HepG2 (cell line): Measurements from ENCODE around the gene ZNF285. TPM values are rescaled to one million over a fixed set of nuclear protein-coding genes. Genes with fewer than 3 reads are reported as not detected.

Source experiments
- ATF7-NPFF ChIP-seq: sonication (generic); formaldehyde crosslinking; IDR thresholded peaks from 2 replicates; pipeline ENCODE4 v1.8.1; 2023; ENCODE audit warnings: mild to moderate bottlenecking, low read depth, missing genetic modification reagents, moderate library complexity
- FOXC1 ChIP-seq: sonication (generic); formaldehyde crosslinking; IDR thresholded peaks from 2 replicates; pipeline ENCODE4 v1.8.0; 2022; ENCODE audit warnings: mild to moderate bottlenecking, missing genetic modification reagents, borderline replicate concordance
- FOXO1 ChIP-seq: sonication (generic); formaldehyde crosslinking; IDR thresholded peaks from 2 replicates; pipeline ENCODE4 v1.4.0; 2020; ENCODE audit warnings: missing genetic modification reagents
- HOXA3 ChIP-seq: sonication (generic); formaldehyde crosslinking; IDR thresholded peaks from 2 replicates; pipeline ENCODE4 v1.5.0; 2020; ENCODE audit warnings: missing genetic modification reagents
- JUND ChIP-seq: sonication (generic); formaldehyde crosslinking; IDR thresholded peaks from 2 replicates; pipeline ENCODE4 v1.8.0; 2022; ENCODE audit warnings: mild to moderate bottlenecking, missing genetic modification reagents
- NFKB2 ChIP-seq: sonication (generic); formaldehyde crosslinking; IDR thresholded peaks from 2 replicates; pipeline ENCODE4 v1.4.0; 2020; ENCODE audit warnings: missing genetic modification reagents, borderline replicate concordance
- PCBP1 ChIP-seq: fragments of 200-400 bp; formaldehyde crosslinking; IDR thresholded peaks from 2 replicates; pipeline ENCODE4 v1.6.1; 2017; ENCODE audit warnings: mild to moderate bottlenecking, low read depth, low read length, borderline replicate concordance
- PCBP2 ChIP-seq: fragments of 200-400 bp; formaldehyde crosslinking; optimal IDR thresholded peaks from 2 replicates; pipeline ENCODE3; 2018; ENCODE audit warnings: low read length, low read depth; ENCODE audit not compliant: poor library complexity, severe bottlenecking
- POGK ChIP-seq: sonication (generic); formaldehyde crosslinking; conservative IDR thresholded peaks from 2 replicates; pipeline ENCODE4 v1.8.0; 2022; ENCODE audit warnings: mild to moderate bottlenecking, moderate library complexity, missing genetic modification reagents
- SOX6 ChIP-seq, 2 experiments: fragments of 450-650 bp in 1 of 2; sonication (generic) in 1 of 2; formaldehyde crosslinking in 1 of 2; IDR thresholded peaks; 2 replicates each; pipeline versions ENCODE4 v1.4.0 to v1.6.1; 2017 to 2020; ENCODE audit warnings: antibody characterized with exemption in 1 of 2, mild to moderate bottlenecking in 1 of 2, missing genetic modification reagents in 1 of 2
- SP5 ChIP-seq: IDR thresholded peaks from 2 replicates; pipeline ENCODE4 v1.6.1; 2016; ENCODE audit warnings: low read depth, borderline replicate concordance
- TOPORS ChIP-seq: sonication (generic); formaldehyde crosslinking; IDR thresholded peaks from 2 replicates; pipeline ENCODE4 v1.8.0; 2023; ENCODE audit warnings: mild to moderate bottlenecking, missing genetic modification reagents
- ZFP91 ChIP-seq: sonication (generic); formaldehyde crosslinking; IDR thresholded peaks from 2 replicates; pipeline ENCODE4 v1.9.0; 2022; ENCODE audit warnings: missing genetic modification reagents, mild to moderate bottlenecking, borderline replicate concordance
- ZNF430 ChIP-seq: sonication (generic); formaldehyde crosslinking; IDR thresholded peaks from 2 replicates; pipeline ENCODE4 v1.9.0; 2021; ENCODE audit warnings: mild to moderate bottlenecking, missing genetic modification reagents
- ZNF772 ChIP-seq: sonication (generic); formaldehyde crosslinking; IDR thresholded peaks from 2 replicates; pipeline ENCODE4 v1.5.0; 2020; ENCODE audit warnings: mild to moderate bottlenecking, missing genetic modification reagents
- polyA plus RNA-seq, 8 experiments: library from polyadenylated mRNA; depleted of rRNA in 3 of 8; stranded (reverse) in 7 of 8; unstranded in 1 of 8; fragments of >200 nt; fragmentation: Illumina TruSeq in 4 of 8; extraction: Trizol in 4 of 8; gene quantifications; 2 replicates each; pipeline versions ENCODE4 v1.2.1 to v1.2.3, GENCODE V29; 2011 to 2016; ENCODE audit warnings: low read depth in 4 of 8, missing spikeins in 1 of 8, mixed read lengths in 1 of 8; ENCODE audit not compliant: insufficient read depth in 1 of 8
- total RNA-seq, 5 experiments: library from RNA; depleted of rRNA; stranded (reverse); fragments of >200 nt; fragmentation: Illumina TruSeq; extraction: Trizol; gene quantifications; 2 replicates each; pipeline ENCODE4 v1.2.3, GENCODE V29; 2016; ENCODE audit warnings: low read depth in 1 of 5
- TF ChIP-seq, protein P1 (sequence below): sonication (generic); formaldehyde crosslinking; IDR thresholded peaks from 2 replicates; pipeline ENCODE4 v1.4.0; 2020; ENCODE audit warnings: missing genetic modification reagents
- TF ChIP-seq, protein P2 (sequence below): sonication (generic); formaldehyde crosslinking; IDR thresholded peaks from 2 replicates; pipeline ENCODE4 v1.4.0; 2020; ENCODE audit warnings: mild to moderate bottlenecking, missing genetic modification reagents
- TF ChIP-seq, protein P3 (sequence below): sonication (generic); formaldehyde crosslinking; IDR thresholded peaks from 2 replicates; pipeline ENCODE4 v1.5.1; 2020; ENCODE audit warnings: mild to moderate bottlenecking, missing genetic modification reagents, moderate library complexity

The ZNF285 gene
- total and polyA plus RNA-seq, 2 of the 13 experiments (the other 11 are each of a cell fraction or from before 2014, with no cell fraction given) = 0.82 to 1.7 TPM

DNA sequence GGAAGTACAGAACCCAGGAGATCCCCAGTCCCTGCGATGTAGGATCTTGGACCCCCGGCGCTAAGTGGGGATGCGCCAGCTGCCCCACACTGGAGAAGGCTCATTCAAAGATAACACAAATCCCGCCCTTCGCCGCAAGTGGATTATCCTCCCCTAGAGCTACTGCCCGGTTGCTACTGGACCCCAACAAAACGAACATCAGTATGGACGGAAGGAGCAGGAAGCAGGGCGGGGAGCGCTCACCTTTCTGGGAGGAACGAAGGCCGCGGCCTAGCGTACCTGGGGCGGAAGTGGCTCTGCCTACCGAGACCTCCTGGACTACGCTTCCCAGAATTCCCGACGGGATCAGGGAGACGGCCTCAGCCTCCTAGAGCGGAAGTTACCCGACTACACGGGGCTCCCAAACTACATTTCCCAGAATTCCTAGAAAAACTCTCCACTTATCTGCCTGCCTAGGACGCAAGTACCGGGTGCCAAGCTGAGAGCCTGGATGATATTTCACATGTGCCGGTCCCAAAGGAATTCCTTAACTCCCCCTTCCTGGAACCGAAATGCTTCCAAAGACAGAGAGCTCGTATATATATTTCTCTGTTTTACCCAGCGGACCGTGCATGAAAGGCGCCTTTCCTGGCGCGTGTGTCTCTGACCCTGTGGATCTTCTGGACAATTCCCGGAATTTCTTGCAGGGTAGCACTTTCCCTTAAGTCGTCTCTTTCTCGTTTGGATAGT, 44.9 kb downstream of the ZNF285 start, which contains the start of gene ZNF112 (continued):
- TF ChIP-seq SP5 (CRISPR knock-in tag) (no peak), POGK (CRISPR knock-in tag) (peak; percentile 64; the same call in 1 of the 2 replicates), ATF7-NPFF (CRISPR knock-in tag) (no peak), ZNF772 (CRISPR knock-in tag) (no peak), FOXO1 (CRISPR knock-in tag) (0 out of 2 replicates have a peak, but pooled peaks have one; percentile 42), TOPORS (CRISPR knock-in tag) (no peak), ZNF430 (CRISPR knock-in tag) (peak; percentile 59; the same call in 1 of the 2 replicates), ZFP91 (CRISPR knock-in tag) (peak; percentile 61), SOX6 (IDR thresholded peaks at IDR 0.05) (no peak), SOX6 (CRISPR knock-in tag; IDR thresholded peaks at IDR 0.05) (peak; percentile 39; the same call in 1 of the 2 replicates), PCBP1 (no peak), NFKB2 (CRISPR knock-in tag) (peak; percentile 83; the same call in 1 of the 2 replicates), HOXA3 (CRISPR knock-in tag) (peak; percentile 73; the same call in 1 of the 2 replicates), PCBP2 (no peak), FOXC1 (CRISPR knock-in tag) (peak; percentile 73; the same call in 1 of the 2 replicates), JUND (CRISPR knock-in tag) (no peak)
- TF ChIP-seq, protein P1, sequence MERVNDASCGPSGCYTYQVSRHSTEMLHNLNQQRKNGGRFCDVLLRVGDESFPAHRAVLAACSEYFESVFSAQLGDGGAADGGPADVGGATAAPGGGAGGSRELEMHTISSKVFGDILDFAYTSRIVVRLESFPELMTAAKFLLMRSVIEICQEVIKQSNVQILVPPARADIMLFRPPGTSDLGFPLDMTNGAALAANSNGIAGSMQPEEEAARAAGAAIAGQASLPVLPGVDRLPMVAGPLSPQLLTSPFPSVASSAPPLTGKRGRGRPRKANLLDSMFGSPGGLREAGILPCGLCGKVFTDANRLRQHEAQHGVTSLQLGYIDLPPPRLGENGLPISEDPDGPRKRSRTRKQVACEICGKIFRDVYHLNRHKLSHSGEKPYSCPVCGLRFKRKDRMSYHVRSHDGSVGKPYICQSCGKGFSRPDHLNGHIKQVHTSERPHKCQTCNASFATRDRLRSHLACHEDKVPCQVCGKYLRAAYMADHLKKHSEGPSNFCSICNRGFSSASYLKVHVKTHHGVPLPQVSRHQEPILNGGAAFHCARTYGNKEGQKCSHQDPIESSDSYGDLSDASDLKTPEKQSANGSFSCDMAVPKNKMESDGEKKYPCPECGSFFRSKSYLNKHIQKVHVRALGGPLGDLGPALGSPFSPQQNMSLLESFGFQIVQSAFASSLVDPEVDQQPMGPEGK = peak; percentile 42; the same call in 1 of the 2 replicates
- TF ChIP-seq, protein P2, sequence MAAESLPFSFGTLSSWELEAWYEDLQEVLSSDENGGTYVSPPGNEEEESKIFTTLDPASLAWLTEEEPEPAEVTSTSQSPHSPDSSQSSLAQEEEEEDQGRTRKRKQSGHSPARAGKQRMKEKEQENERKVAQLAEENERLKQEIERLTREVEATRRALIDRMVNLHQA (CRISPR knock-in tag) = no peak
- TF ChIP-seq, protein P3, sequence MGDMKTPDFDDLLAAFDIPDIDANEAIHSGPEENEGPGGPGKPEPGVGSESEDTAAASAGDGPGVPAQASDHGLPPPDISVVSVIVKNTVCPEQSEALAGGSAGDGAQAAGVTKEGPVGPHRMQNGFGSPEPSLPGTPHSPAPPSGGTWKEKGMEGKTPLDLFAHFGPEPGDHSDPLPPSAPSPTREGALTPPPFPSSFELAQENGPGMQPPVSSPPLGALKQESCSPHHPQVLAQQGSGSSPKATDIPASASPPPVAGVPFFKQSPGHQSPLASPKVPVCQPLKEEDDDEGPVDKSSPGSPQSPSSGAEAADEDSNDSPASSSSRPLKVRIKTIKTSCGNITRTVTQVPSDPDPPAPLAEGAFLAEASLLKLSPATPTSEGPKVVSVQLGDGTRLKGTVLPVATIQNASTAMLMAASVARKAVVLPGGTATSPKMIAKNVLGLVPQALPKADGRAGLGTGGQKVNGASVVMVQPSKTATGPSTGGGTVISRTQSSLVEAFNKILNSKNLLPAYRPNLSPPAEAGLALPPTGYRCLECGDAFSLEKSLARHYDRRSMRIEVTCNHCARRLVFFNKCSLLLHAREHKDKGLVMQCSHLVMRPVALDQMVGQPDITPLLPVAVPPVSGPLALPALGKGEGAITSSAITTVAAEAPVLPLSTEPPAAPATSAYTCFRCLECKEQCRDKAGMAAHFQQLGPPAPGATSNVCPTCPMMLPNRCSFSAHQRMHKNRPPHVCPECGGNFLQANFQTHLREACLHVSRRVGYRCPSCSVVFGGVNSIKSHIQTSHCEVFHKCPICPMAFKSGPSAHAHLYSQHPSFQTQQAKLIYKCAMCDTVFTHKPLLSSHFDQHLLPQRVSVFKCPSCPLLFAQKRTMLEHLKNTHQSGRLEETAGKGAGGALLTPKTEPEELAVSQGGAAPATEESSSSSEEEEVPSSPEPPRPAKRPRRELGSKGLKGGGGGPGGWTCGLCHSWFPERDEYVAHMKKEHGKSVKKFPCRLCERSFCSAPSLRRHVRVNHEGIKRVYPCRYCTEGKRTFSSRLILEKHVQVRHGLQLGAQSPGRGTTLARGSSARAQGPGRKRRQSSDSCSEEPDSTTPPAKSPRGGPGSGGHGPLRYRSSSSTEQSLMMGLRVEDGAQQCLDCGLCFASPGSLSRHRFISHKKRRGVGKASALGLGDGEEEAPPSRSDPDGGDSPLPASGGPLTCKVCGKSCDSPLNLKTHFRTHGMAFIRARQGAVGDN (CRISPR knock-in tag) = peak; percentile 64
